Fibroblast of lung (primary cell): ENCODE data around the gene CYTH1. TPM values are rescaled to one million over a fixed set of nuclear protein-coding genes. Genes with fewer than 3 reads are reported as not detected.

Experiments used
- DNase-seq, 2 donors: peaks; one replicate each; pipeline versions ENCODE4 v3.0.0 to v3.0.0-alpha.2; 2010; ENCODE audit warnings: low read depth in 2 of 2
- H2AFZ ChIP-seq: 2 replicates; pipeline ENCODE4 v1.5.1; 2012; ENCODE audit warnings: low read length, control low read depth, inconsistent platforms
- H3K27ac ChIP-seq: 2 replicates; pipeline ENCODE4 v1.5.1; 2011; ENCODE audit warnings: low read length, control low read depth; ENCODE audit not compliant: insufficient read depth
- H3K27me3 ChIP-seq: 2 replicates; pipeline ENCODE4 v1.5.1; 2011; ENCODE audit warnings: mild to moderate bottlenecking, low read length; ENCODE audit not compliant: control insufficient read depth, insufficient read depth
- H3K36me3 ChIP-seq: 2 replicates; pipeline ENCODE4 v1.5.1; 2011; ENCODE audit warnings: low read length; ENCODE audit not compliant: control insufficient read depth, insufficient read depth
- H3K4me1 ChIP-seq: 2 replicates; pipeline ENCODE4 v1.5.1; 2011; ENCODE audit warnings: low read length; ENCODE audit not compliant: control insufficient read depth, insufficient read depth; ENCODE audit errors: extremely low read depth
- H3K4me2 ChIP-seq: 2 replicates; pipeline ENCODE4 v1.5.1; 2011; ENCODE audit warnings: low read length, control low read depth; ENCODE audit not compliant: insufficient read depth; ENCODE audit errors: extremely low read depth
- H3K4me3 ChIP-seq, 4 experiments: fragments of 200-600 bp in 1 of 4; sonication (generic) in 1 of 4; replicated peaks in 1 of 4; 2 replicates each; pipeline ENCODE4 v1.5.1; 2011 to 2016; ENCODE audit warnings: low read length in 4 of 4, low read depth in 3 of 4, mild to moderate bottlenecking in 3 of 4, control low read depth in 2 of 4, inconsistent platforms in 1 of 4, mixed read lengths in 1 of 4; ENCODE audit not compliant: insufficient read depth in 1 of 4; ENCODE audit errors: control extremely low read depth in 1 of 4
- H3K79me2 ChIP-seq: 2 replicates; pipeline ENCODE4 v1.5.1; 2012; ENCODE audit warnings: mild to moderate bottlenecking, low read length, inconsistent platforms; ENCODE audit not compliant: control insufficient read depth, insufficient read depth
- H3K9ac ChIP-seq: 2 replicates; pipeline ENCODE4 v1.5.1; 2011; ENCODE audit warnings: mild to moderate bottlenecking, low read length, control low read depth; ENCODE audit not compliant: insufficient read depth
- H3K9me3 ChIP-seq: 2 replicates; pipeline ENCODE4 v1.5.1; 2012; ENCODE audit warnings: low read depth, low read length; ENCODE audit not compliant: control insufficient read depth, insufficient read depth
- H4K20me1 ChIP-seq: 2 replicates; pipeline ENCODE4 v1.5.1; 2011; ENCODE audit warnings: low read length; ENCODE audit not compliant: control insufficient read depth, insufficient read depth; ENCODE audit errors: extremely low read depth
- CTCF ChIP-seq, 2 donors: IDR thresholded peaks in 1 of 2; conservative IDR thresholded peaks in 1 of 2; 1 replicate in 1 of 2; 2 replicates in 1 of 2; pipeline ENCODE4 v1.5.1; 2011 to 2012; ENCODE audit warnings: low read length in 2 of 2, control low read depth in 1 of 2, inconsistent platforms in 1 of 2, low read depth in 1 of 2, mild to moderate bottlenecking in 1 of 2
- EZH2 ChIP-seq: IDR thresholded peaks from 2 replicates; pipeline ENCODE4 v1.5.1; 2012; ENCODE audit warnings: low read length, control low read depth, mild to moderate bottlenecking; ENCODE audit errors: missing control alignments
- polyA plus RNA-seq, 2 donors: library from polyadenylated mRNA; depleted of rRNA in 1 of 2; stranded (reverse) in 1 of 2; unstranded in 1 of 2; fragments of >200 nt; gene quantifications; 2 replicates each; pipeline ENCODE4 v1.2.1, GENCODE V29; 2011 to 2012; ENCODE audit warnings: missing spikeins in 1 of 2
- total RNA-seq: library from RNA; depleted of rRNA; stranded (reverse); fragments of >200 nt; gene quantifications from 2 replicates; pipeline ENCODE4 v1.2.1, GENCODE V29; 2014

Gene CYTH1
- total and polyA plus RNA-seq, 2 donors (not counting 1 experiment from before 2014, with no cell fraction given) = 8.9 to 9.9 TPM

DNA sequence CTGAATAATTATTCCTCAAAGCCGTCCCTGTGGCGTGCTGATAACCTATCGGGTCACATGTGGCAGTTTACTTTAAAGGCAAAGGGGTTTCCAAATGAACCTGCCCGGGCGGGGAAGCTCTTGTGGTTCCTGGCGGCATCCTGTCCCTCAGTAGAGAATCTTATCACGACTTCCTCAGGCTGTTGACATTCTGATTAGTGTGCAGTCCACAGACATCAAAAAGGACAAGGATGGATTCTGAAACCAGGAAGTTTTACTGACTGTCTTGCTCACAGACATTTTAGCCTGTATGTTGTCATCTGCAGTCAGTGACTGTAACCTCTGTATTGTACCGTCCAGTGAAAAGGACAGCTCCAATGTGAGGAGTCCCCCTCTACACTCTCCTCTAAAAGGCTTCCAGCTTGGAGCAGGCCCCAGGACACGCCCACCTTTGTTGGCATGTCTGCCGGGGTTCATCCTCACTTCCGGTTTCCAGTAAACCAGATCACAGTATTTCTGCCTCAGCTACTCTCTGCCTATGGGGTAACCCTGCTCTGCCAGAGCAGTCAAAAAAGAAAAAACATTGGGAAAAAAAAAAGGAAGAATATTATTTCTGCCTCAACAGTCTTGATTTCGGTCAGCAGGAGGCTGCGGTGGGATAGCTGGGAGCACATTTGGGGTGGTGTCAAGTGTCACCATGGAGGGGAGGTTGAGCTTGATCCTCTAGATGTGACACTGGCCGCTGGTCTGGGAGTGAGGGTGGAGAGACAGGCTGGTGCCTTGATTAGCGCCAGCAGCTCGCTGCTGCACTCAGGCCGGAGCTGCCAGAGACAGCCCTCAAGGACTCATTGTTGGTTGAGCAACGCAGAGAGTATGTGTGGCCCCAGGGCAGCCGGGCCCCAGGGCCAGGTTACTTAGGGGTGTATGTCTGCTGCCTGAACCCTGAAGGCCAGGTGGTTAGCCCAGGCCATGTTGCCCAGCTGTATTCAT is 115.8 kb downstream of the CYTH1 start:
- Histone ChIP-seq H3K9me3 (no peaks in the 10 kb centered on the region), H3K36me3 (no peaks in the 10 kb centered on the region), H2AFZ (no peak overlapping the region), H3K79me2 (no peaks in the 10 kb centered on the region), H3K4me3 (no peak overlapping the region), H4K20me1 (no peaks in the 10 kb centered on the region), H3K4me2 (no peak overlapping the region), H3K9ac (no peak overlapping the region), H3K27ac (no peak overlapping the region), H3K27me3 (no peaks in the 10 kb centered on the region), H3K4me1 (no peaks in the 10 kb centered on the region)
- TF ChIP-seq CTCF (conservative IDR thresholded peaks at IDR 0.05 in 1 of 2, IDR thresholded peaks at IDR 0.05 in 1 of 2; ENCODE audit: low read depth in 1 of 2, low read length in 2 of 2) (no peak), EZH2 (no peak)
- no peak for DNase-seq

DNA sequence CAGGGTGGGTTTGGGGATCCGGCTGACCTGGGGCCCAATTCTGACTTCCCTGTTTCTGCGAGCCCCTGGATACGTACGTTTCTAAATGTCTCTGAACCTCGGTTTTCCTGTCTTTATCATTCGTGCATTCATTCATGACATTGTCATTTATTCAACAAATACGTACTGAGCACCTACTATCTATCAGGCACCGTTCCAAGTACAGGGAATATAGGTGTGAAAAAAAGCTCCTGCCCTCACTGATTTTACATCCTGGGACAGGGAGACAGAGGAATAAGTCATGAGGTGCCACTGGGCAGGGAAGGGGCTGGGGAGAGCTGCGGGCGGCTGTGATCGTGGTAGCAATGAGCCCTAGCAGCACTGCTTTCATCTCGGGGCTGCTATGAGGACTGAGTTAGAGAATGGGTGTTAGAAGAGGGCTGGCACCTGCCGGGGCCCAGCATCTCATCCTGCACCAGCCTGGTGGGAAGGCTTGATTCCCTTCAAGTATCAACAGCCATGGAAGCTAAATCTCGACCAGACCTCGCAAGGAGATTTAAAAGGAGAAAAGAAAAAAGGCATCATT is 116.6 kb downstream of the CYTH1 start:
- Histone ChIP-seq H3K36me3 (no peaks in the 10 kb centered on the region), H3K4me2 (no peak overlapping the region), H3K27ac (no peak overlapping the region), H3K9ac (no peak overlapping the region), H3K4me3 (no peak overlapping the region), H3K79me2 (no peaks in the 10 kb centered on the region), H3K9me3 (no peaks in the 10 kb centered on the region), H4K20me1 (no peaks in the 10 kb centered on the region), H3K4me1 (no peaks in the 10 kb centered on the region), H3K27me3 (peaks cover 2% of the 10 kb centered on the region), H2AFZ (no peak overlapping the region)
- TF ChIP-seq CTCF (conservative IDR thresholded peaks at IDR 0.05 in 1 of 2, IDR thresholded peaks at IDR 0.05 in 1 of 2; ENCODE audit: low read depth in 1 of 2, low read length in 2 of 2) (no peak), EZH2 (no peak)
- DNase-seq = no peak

- H3K9me3 ChIP-seq = no peaks in the 10 kb centered on the region
- H3K27ac ChIP-seq = no peak overlapping the region
- H3K79me2 ChIP-seq = no peaks in the 10 kb centered on the region
- no peaks in the 10 kb centered on the region for H3K36me3 ChIP-seq
- H3K4me1 ChIP-seq = no peaks in the 10 kb centered on the region
- no peak for TF ChIP-seq EZH2
- TF ChIP-seq CTCF (conservative IDR thresholded peaks at IDR 0.05 in 1 of 2, IDR thresholded peaks at IDR 0.05 in 1 of 2; ENCODE audit: low read depth in 1 of 2, low read length in 2 of 2) = no peak
- DNase-seq = peak in 1 of 2 donors; percentile 37
- no peak overlapping the region for H3K4me3 ChIP-seq
- H3K4me2 ChIP-seq = no peak overlapping the region
- no peak overlapping the region for H3K9ac ChIP-seq
- no peak overlapping the region for H2AFZ ChIP-seq
- peaks cover 2% of the 10 kb centered on the region for H3K27me3 ChIP-seq
- H4K20me1 ChIP-seq = no peaks in the 10 kb centered on the region
These were observed 117.3 kb downstream of the CYTH1 start for GRCh38 chr17:78664476-78665386.
